ENCODE measurements around the gene FAM89B.

The FAM89B gene

GRCh38 chr11:65569973-65570918 is 2.1 kb upstream of the FAM89B start, which contains the start of gene ZNRD2:
ZNRD2 (plus strand) TSS chr11:65570477; CDS start chr11:65570492, 15 bp downstream.
- Mint-ChIP-seq H3K4me1 (ENCODE audit: low read depth) (peaks cover 66% of the 10 kb centered on the region), H3K4me3 (peak within 1 kb of the TSS; percentile 100), H3K9me3 (no peaks in the 10 kb centered on the region), H3K27me3 (no peaks in the 10 kb centered on the region), H3K27ac (peak within 1 kb of the TSS; percentile 98), H3K36me3 (ENCODE audit: low read depth) (peaks cover 57% of the 10 kb centered on the region)
- peak; percentile 98 for DNase-seq

GRCh38 chr11:65571420-65571819 is 918 bp upstream of the FAM89B start:
- Mint-ChIP-seq H3K27ac (peak overlapping the region; percentile 98), H3K9me3 (no peaks in the 10 kb centered on the region)

GRCh38 chr11:65571940-65572339 is 398 bp upstream of the FAM89B start:
- no peaks in the 10 kb centered on the region for H3K9me3 Mint-ChIP-seq
- DNase-seq, result no peak
- no peaks in the 10 kb centered on the region for H3K27me3 Mint-ChIP-seq
- peak overlapping the region; percentile 100 for H3K4me3 Mint-ChIP-seq
- peak overlapping the region; percentile 98 for H3K27ac Mint-ChIP-seq
- H3K36me3 Mint-ChIP-seq (ENCODE audit: low read depth), result peaks cover 69% of the 10 kb centered on the region
- peaks cover 58% of the 10 kb centered on the region for H3K4me1 Mint-ChIP-seq (ENCODE audit: low read depth)

More at GRCh38 chr11:65571420-65571819, 918 bp upstream of the FAM89B start:
- H3K36me3 Mint-ChIP-seq (ENCODE audit: low read depth), result peaks cover 64% of the 10 kb centered on the region
- H3K4me3 Mint-ChIP-seq, result peak overlapping the region; percentile 100
- peaks cover 59% of the 10 kb centered on the region for H3K4me1 Mint-ChIP-seq (ENCODE audit: low read depth)
- no peaks in the 10 kb centered on the region for H3K27me3 Mint-ChIP-seq
- no peak for DNase-seq

GRCh38 chr11:65573391-65574079 is 1.2 kb downstream of the FAM89B start:
- DNase-seq, result peak; percentile 50
- Mint-ChIP-seq H3K4me1 (ENCODE audit: low read depth) (peaks cover 61% of the 10 kb centered on the region), H3K27ac (peak overlapping the region; percentile 91), H3K27me3 (no peaks in the 10 kb centered on the region), H3K36me3 (ENCODE audit: low read depth) (peaks cover 75% of the 10 kb centered on the region), H3K9me3 (no peaks in the 10 kb centered on the region), H3K4me3 (peak overlapping the region; percentile 82)

GRCh38 chr11:65574109-65574810 is 1.9 kb downstream of the FAM89B start:
- Mint-ChIP-seq H3K9me3 (no peaks in the 10 kb centered on the region), H3K4me1 (ENCODE audit: low read depth) (peaks cover 59% of the 10 kb centered on the region), H3K36me3 (ENCODE audit: low read depth) (peaks cover 73% of the 10 kb centered on the region), H3K27ac (peak overlapping the region; percentile 98), H3K4me3 (peak overlapping the region; percentile 83), H3K27me3 (no peaks in the 10 kb centered on the region)
- peak; percentile 92 for DNase-seq

- Mint-ChIP-seq H3K4me1 (ENCODE audit: low read depth) (peaks cover 59% of the 10 kb centered on the region), H3K36me3 (ENCODE audit: low read depth) (peaks cover 76% of the 10 kb centered on the region), H3K27ac (peak overlapping the region; percentile 98), H3K27me3 (no peaks in the 10 kb centered on the region), H3K4me3 (peak overlapping the region; percentile 83), H3K9me3 (no peaks in the 10 kb centered on the region)
- no peak for DNase-seq
Observed at GRCh38 chr11:65574811-65575567, 2.7 kb downstream of the FAM89B start.

- peak; percentile 83 for DNase-seq
- H3K27me3 Mint-ChIP-seq, result no peaks in the 10 kb centered on the region
- H3K4me1 Mint-ChIP-seq (ENCODE audit: low read depth), result peaks cover 60% of the 10 kb centered on the region
- no peaks in the 10 kb centered on the region for H3K9me3 Mint-ChIP-seq
- H3K4me3 Mint-ChIP-seq, result peak within 1 kb of the TSS; percentile 88
- H3K27ac Mint-ChIP-seq, result peak within 1 kb of the TSS; percentile 98
- H3K36me3 Mint-ChIP-seq (ENCODE audit: low read depth), result peaks cover 78% of the 10 kb centered on the region
Observed at GRCh38 chr11:65575568-65576231, 3.4 kb downstream of the FAM89B start, which contains the start of gene EHBP1L1. EHBP1L1 (plus strand) TSS chr11:65576053; CDS start chr11:65576303, 250 bp downstream.

GRCh38 chr11:65576232-65576866 is 4.0 kb downstream of the FAM89B start:
- H3K27me3 Mint-ChIP-seq, result no peaks in the 10 kb centered on the region
- H3K4me1 Mint-ChIP-seq (ENCODE audit: low read depth), result peaks cover 56% of the 10 kb centered on the region
- H3K27ac Mint-ChIP-seq, result peak overlapping the region; percentile 90
- H3K9me3 Mint-ChIP-seq, result no peaks in the 10 kb centered on the region
- no peak for DNase-seq
- peak overlapping the region; percentile 88 for H3K4me3 Mint-ChIP-seq
- peaks cover 78% of the 10 kb centered on the region for H3K36me3 Mint-ChIP-seq (ENCODE audit: low read depth)

GRCh38 chr11:65576867-65577755 is 4.8 kb downstream of the FAM89B start:
- Mint-ChIP-seq H3K9me3 (no peaks in the 10 kb centered on the region), H3K4me3 (peak overlapping the region; percentile 88), H3K27ac (peak overlapping the region; percentile 90), H3K4me1 (ENCODE audit: low read depth) (peaks cover 50% of the 10 kb centered on the region), H3K36me3 (ENCODE audit: low read depth) (peaks cover 77% of the 10 kb centered on the region), H3K27me3 (no peaks in the 10 kb centered on the region)
- DNase-seq, result peak; percentile 64

GRCh38 chr11:65577756-65578109 is 5.4 kb downstream of the FAM89B start:
- DNase-seq, result no peak
- peak overlapping the region; percentile 88 for H3K4me3 Mint-ChIP-seq
- H3K4me1 Mint-ChIP-seq (ENCODE audit: low read depth), result peaks cover 48% of the 10 kb centered on the region
- H3K27ac Mint-ChIP-seq, result peak overlapping the region; percentile 51
- H3K36me3 Mint-ChIP-seq (ENCODE audit: low read depth), result peaks cover 81% of the 10 kb centered on the region
- H3K9me3 Mint-ChIP-seq, result no peaks in the 10 kb centered on the region
- H3K27me3 Mint-ChIP-seq, result no peaks in the 10 kb centered on the region

- Mint-ChIP-seq H3K27me3 (no peaks in the 10 kb centered on the region), H3K4me1 (ENCODE audit: low read depth) (peaks cover 47% of the 10 kb centered on the region), H3K4me3 (peak overlapping the region; percentile 88), H3K9me3 (no peaks in the 10 kb centered on the region), H3K27ac (peak overlapping the region; percentile 51), H3K36me3 (ENCODE audit: low read depth) (peaks cover 82% of the 10 kb centered on the region)
- DNase-seq, result no peak
Observed at GRCh38 chr11:65578134-65578533, 5.8 kb downstream of the FAM89B start.

GRCh38 chr11:65578667-65579066 is 6.3 kb downstream of the FAM89B start:
- Mint-ChIP-seq H3K4me3 (peak overlapping the region; percentile 88), H3K27me3 (no peaks in the 10 kb centered on the region), H3K4me1 (ENCODE audit: low read depth) (peaks cover 41% of the 10 kb centered on the region), H3K9me3 (no peaks in the 10 kb centered on the region), H3K36me3 (ENCODE audit: low read depth) (peaks cover 82% of the 10 kb centered on the region), H3K27ac (peak overlapping the region; percentile 51)
- no peak for DNase-seq

Measured in activated T-cell treated with anti-CD3 and anti-CD28 coated beads, Interleukin-2, amount 50 U/mL, for 24 hours (primary cell).